ENCODE data around the gene POMC.
"Not testable (repeated sequence)": the region's sequence is repeated elsewhere in the genome, so short reads cannot be mapped to it uniquely, and the experiment has no call there.

The POMC gene

GRCh38 chr2:25165992-25166875 is 2.1 kb downstream of the POMC start:
- ATAC-seq (ENCODE audit: low read depth) = peak; percentile 87
- Mint-ChIP-seq H3K4me1 (peaks cover 21% of the 10 kb centered on the region), H3K36me3 (peaks cover 1% of the 10 kb centered on the region), H3K27me3 (peaks cover 10% of the 10 kb centered on the region), H3K9me3 (no peaks in the 10 kb centered on the region), H3K4me3 (peak overlapping the region; percentile 34), H3K27ac (no peak overlapping the region)
- peak; percentile 69 to 79 for DNase-seq (ENCODE audit: low spot score in 2 of 2)

GRCh38 chr2:25164561-25164960 is 3.8 kb downstream of the POMC start:
- DNase-seq (ENCODE audit: low spot score in 2 of 2) = no peak
- peaks cover 4% of the 10 kb centered on the region for H3K27me3 Mint-ChIP-seq

DNA sequence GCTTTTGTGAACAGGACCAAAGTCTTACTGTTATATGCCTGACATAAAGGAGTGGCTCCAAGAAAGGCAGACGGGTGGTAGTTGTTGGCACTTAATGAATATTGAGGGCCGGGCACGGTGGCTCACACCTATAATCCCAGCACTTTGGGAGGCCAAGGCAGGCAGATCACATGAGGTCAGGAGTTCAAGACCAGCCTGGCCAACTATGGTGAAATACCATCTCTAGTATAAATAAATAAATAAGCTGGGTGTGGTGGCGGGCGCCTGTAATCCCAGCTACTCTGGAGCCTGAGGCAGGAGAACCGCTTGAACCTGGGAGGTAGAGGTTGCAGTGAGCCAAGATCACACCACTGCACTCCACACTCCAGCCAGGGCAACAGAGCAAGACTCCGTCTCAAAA is 6.3 kb downstream of the POMC start:
- not testable (repeated sequence) for H3K36me3 Mint-ChIP-seq; DNase-seq (ENCODE audit: low spot score in 2 of 2); H3K27me3 Mint-ChIP-seq; H3K9me3 Mint-ChIP-seq; ATAC-seq (ENCODE audit: low read depth)
- peak overlapping the region; percentile 70 for H3K4me3 Mint-ChIP-seq
- H3K27ac Mint-ChIP-seq = peak overlapping the region; percentile 73
- peaks cover 27% of the 10 kb centered on the region for H3K4me1 Mint-ChIP-seq

More at GRCh38 chr2:25164561-25164960, 3.8 kb downstream of the POMC start:
- ATAC-seq (ENCODE audit: low read depth) = no peak
- no peak overlapping the region for H3K27ac Mint-ChIP-seq
- peaks cover 29% of the 10 kb centered on the region for H3K4me1 Mint-ChIP-seq
- H3K9me3 Mint-ChIP-seq = no peaks in the 10 kb centered on the region
- H3K4me3 Mint-ChIP-seq = no peak overlapping the region
- no peaks in the 10 kb centered on the region for H3K36me3 Mint-ChIP-seq

GRCh38 chr2:25161055-25161781 is 7.2 kb downstream of the POMC start:
- H3K9me3 Mint-ChIP-seq = no peaks in the 10 kb centered on the region
- H3K27me3 Mint-ChIP-seq = peaks cover 2% of the 10 kb centered on the region
- peaks cover 23% of the 10 kb centered on the region for H3K4me1 Mint-ChIP-seq
- H3K4me3 Mint-ChIP-seq = peak overlapping the region; percentile 75
- ATAC-seq (ENCODE audit: low read depth) (peak; percentile 62), DNase-seq (ENCODE audit: low spot score in 2 of 2) (peak; percentile 54 to 56)
- no peaks in the 10 kb centered on the region for H3K36me3 Mint-ChIP-seq
- peak overlapping the region; percentile 73 for H3K27ac Mint-ChIP-seq

DNA sequence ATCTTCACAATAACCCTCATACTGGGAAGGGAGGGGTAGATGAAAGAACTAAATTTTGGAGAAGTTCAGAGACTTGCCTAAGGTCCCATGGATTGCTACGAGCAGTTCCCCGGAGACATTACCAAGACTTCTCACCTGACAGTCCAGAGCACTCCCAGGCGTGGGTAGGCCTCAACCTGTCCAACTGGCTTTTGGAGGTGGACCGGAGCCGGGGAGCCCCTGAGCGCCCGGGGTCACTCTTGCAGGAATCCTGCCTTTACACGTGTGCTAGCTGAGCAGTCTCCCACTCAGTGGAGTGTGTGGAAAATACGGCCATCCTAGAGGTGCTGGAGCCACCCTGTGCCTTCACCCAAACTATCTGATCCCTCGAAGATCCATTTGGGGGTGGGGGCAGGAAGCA is 8.0 kb downstream of the POMC start:
- Mint-ChIP-seq H3K36me3 (no peaks in the 10 kb centered on the region), H3K9me3 (no peaks in the 10 kb centered on the region), H3K27me3 (peaks cover 2% of the 10 kb centered on the region), H3K27ac (no peak overlapping the region), H3K4me1 (peaks cover 16% of the 10 kb centered on the region), H3K4me3 (peak overlapping the region; percentile 75)
- ATAC-seq (ENCODE audit: low read depth) = no peak
- no peak for DNase-seq (ENCODE audit: low spot score in 2 of 2)

DNA sequence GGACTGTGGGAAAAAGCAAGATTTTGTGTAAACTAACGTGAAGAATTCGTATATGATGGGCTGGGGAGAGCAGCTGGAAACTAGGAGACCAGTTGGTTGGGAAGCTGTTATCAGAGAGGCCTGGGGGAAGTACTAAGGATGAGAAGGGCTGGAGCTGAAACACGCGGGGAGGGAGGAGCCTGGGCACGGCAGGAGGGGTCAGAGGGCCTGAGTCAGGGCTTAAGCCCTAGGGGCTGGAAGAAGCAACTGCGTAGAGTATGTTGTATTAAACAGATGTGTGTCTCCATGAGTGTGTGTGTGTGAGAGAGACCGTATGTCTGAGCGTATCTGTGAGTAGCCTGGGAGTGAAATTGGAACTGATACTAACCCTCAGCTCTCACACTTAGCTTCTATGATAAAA is 8.4 kb downstream of the POMC start:
- Mint-ChIP-seq H3K4me1 (peaks cover 12% of the 10 kb centered on the region), H3K9me3 (no peaks in the 10 kb centered on the region), H3K27me3 (peaks cover 2% of the 10 kb centered on the region), H3K27ac (no peak overlapping the region), H3K4me3 (peak overlapping the region; percentile 60), H3K36me3 (no peaks in the 10 kb centered on the region)
- ATAC-seq (ENCODE audit: low read depth) (no peak), DNase-seq (ENCODE audit: low spot score in 2 of 2) (no peak)

- DNase-seq (ENCODE audit: low spot score in 2 of 2) (no peak), ATAC-seq (ENCODE audit: low read depth) (no peak)
- Mint-ChIP-seq H3K36me3 (no peaks in the 10 kb centered on the region), H3K4me3 (no peak overlapping the region), H3K27me3 (peaks cover 2% of the 10 kb centered on the region), H3K4me1 (peaks cover 9% of the 10 kb centered on the region), H3K9me3 (no peaks in the 10 kb centered on the region), H3K27ac (no peak overlapping the region)
Measured at GRCh38 chr2:25158096-25158852, 10.1 kb downstream of the POMC start.

- Mint-ChIP-seq H3K4me1 (peaks cover 6% of the 10 kb centered on the region), H3K27me3 (no peaks in the 10 kb centered on the region), H3K27ac (no peak overlapping the region), H3K36me3 (no peaks in the 10 kb centered on the region), H3K9me3 (no peaks in the 10 kb centered on the region), H3K4me3 (no peak overlapping the region)
- no peak for DNase-seq (ENCODE audit: low spot score in 2 of 2)
- no peak for ATAC-seq (ENCODE audit: low read depth)
Measured at GRCh38 chr2:25155401-25155800, 13.0 kb downstream of the POMC start.

DNA sequence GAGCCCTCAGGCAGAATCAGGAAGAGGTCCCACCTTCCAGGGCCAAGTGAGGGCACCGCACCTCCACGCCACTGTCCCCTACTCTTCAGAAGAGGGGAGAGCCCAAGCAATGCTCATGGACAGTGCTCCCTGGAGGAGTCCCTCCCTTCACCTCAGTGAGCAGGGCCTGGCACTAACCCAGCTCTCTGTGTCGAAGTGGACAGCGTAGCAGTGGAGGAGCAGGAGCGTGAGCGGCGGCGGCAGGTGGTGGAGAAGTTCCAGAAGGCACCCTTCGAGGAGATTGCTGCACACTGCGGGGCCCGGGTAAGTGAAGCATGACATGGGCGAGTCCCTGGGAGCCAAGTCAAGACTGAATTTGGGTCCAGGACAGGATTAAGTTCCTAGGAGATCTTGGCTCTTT is 16.7 kb downstream of the POMC start:
- Mint-ChIP-seq H3K4me1 (no peaks in the 10 kb centered on the region), H3K36me3 (no peaks in the 10 kb centered on the region), H3K27ac (no peak overlapping the region), H3K4me3 (no peak overlapping the region), H3K9me3 (no peaks in the 10 kb centered on the region), H3K27me3 (peaks cover 8% of the 10 kb centered on the region)
- ATAC-seq (ENCODE audit: low read depth) (no peak), DNase-seq (ENCODE audit: low spot score in 2 of 2) (no peak)

- DNase-seq (ENCODE audit: low spot score in 2 of 2); H3K4me3 Mint-ChIP-seq; H3K4me1 Mint-ChIP-seq; H3K27ac Mint-ChIP-seq; H3K27me3 Mint-ChIP-seq; ATAC-seq (ENCODE audit: low read depth); H3K36me3 Mint-ChIP-seq; H3K9me3 Mint-ChIP-seq: not testable (repeated sequence)
Measured at GRCh38 chr2:25150993-25151392, 17.4 kb downstream of the POMC start.

DNA sequence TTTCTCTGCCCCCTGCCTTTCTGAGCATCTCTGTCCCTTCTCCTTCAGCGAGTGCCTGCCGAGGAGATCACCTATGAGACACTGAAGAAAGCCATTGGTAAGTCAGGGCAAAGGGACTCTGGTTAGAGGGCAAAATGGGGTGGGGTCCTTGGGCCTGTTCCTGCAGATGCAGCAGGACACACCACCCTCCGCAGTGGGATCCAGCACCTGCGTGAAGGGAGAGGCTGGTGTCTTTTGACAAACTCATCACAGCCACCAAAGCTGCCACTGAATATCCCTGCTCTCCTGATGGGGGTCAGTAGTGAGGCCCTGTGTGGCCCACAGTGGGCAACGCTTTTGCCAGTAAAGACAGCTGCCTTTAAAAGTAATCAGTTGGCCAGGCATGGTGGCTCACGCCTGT is 18.7 kb downstream of the POMC start:
- H3K36me3 Mint-ChIP-seq = no peaks in the 10 kb centered on the region
- peaks cover 8% of the 10 kb centered on the region for H3K27me3 Mint-ChIP-seq
- H3K9me3 Mint-ChIP-seq = no peaks in the 10 kb centered on the region
- ATAC-seq (ENCODE audit: low read depth) (no peak), DNase-seq (ENCODE audit: low spot score in 2 of 2) (no peak)
- H3K27ac Mint-ChIP-seq = no peak overlapping the region
- no peak overlapping the region for H3K4me3 Mint-ChIP-seq
- H3K4me1 Mint-ChIP-seq = no peaks in the 10 kb centered on the region

DNA sequence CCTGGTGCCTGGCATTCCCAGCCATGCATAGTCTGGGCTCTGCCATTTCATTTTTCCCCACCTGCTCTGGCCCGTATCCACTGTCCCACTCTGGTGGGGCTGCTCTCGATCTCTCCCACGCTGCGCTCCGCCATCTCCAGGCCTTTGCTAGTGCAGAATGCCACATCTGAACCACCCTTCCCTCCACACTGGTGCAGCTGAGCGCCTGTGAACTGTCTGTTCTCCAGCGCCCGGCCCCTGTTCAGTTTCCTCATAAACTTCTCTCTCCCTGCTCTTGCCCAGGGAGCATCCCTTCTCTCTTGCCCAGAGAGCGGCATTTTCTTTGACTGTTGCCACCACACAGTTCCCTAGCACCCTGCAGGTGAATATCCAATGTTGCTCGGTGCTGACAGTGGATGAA is 21.5 kb downstream of the POMC start:
- DNase-seq (ENCODE audit: low spot score in 2 of 2) (no peak), ATAC-seq (ENCODE audit: low read depth) (no peak)
- Mint-ChIP-seq H3K36me3 (no peaks in the 10 kb centered on the region), H3K4me3 (no peak overlapping the region), H3K4me1 (no peaks in the 10 kb centered on the region), H3K27me3 (peaks cover 8% of the 10 kb centered on the region), H3K27ac (no peak overlapping the region), H3K9me3 (no peaks in the 10 kb centered on the region)

GRCh38 chr2:25145803-25146202 is 22.6 kb downstream of the POMC start:
- H3K9me3 Mint-ChIP-seq = no peaks in the 10 kb centered on the region
- no peaks in the 10 kb centered on the region for H3K4me1 Mint-ChIP-seq
- peaks cover 8% of the 10 kb centered on the region for H3K27me3 Mint-ChIP-seq
- H3K27ac Mint-ChIP-seq = no peak overlapping the region
- H3K36me3 Mint-ChIP-seq = no peaks in the 10 kb centered on the region
- peak; percentile 53 for ATAC-seq (ENCODE audit: low read depth)
- DNase-seq (ENCODE audit: low spot score in 2 of 2) = no peak
- H3K4me3 Mint-ChIP-seq = no peak overlapping the region

DNA sequence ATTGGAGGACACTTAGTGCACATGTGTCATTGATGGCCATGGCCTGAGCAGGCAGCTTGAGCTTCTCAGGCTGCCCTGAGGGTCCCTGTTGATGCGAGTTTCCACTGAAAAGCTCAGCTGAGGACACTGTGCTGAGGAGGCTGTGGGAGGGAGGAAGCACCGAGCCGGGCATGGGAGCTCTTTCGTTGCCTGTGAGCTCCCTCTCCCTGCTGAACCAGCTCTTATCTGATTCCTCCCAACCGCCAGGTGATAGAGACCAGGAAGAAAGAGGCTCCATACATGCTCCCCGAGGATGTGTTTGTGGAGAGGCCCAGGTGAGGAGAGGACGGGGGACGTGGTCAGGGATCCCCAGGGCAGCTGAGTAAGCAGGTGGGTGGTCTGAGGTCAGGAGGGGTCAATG is 27.3 kb downstream of the POMC start:
- no peaks in the 10 kb centered on the region for H3K9me3 Mint-ChIP-seq
- H3K36me3 Mint-ChIP-seq = no peaks in the 10 kb centered on the region
- no peak overlapping the region for H3K4me3 Mint-ChIP-seq
- H3K27ac Mint-ChIP-seq = no peak overlapping the region
- peaks cover 12% of the 10 kb centered on the region for H3K27me3 Mint-ChIP-seq
- DNase-seq (ENCODE audit: low spot score in 2 of 2) = no peak
- no peak for ATAC-seq (ENCODE audit: low read depth)
- no peaks in the 10 kb centered on the region for H3K4me1 Mint-ChIP-seq
